ENCODE data around the gene CHST9. TPM values are rescaled to one million over a fixed set of nuclear protein-coding genes. Genes with fewer than 3 reads are reported as not detected.
"Not testable (repeated sequence)": the region's sequence is repeated elsewhere in the genome, so short reads cannot be mapped to it uniquely, and the experiment has no call there.

The CHST9 gene
- total and polyA plus RNA-seq, 9 of the 15 experiments (the other 6 are each of a cell fraction or from before 2014, with no cell fraction given), result not detected

- under 1% methylated on average over 9 of the region's 9 CpGs for WGBS (ENCODE audit: insufficient coverage, low coverage, missing lambda C conversion rate)
- H2AFZ ChIP-seq (ENCODE audit: low read depth, low read length); H3K27me3 ChIP-seq (ENCODE audit: control insufficient read depth in 2 of 2, insufficient read depth in 2 of 2, low read length in 2 of 2); in situ Hi-C loops (cut with MboI); H4K20me1 ChIP-seq (replicated peaks; ENCODE audit: control insufficient read depth, insufficient read depth, low read length); H3K9ac ChIP-seq (ENCODE audit: insufficient read depth in 1 of 2, low read depth in 2 of 2, low read length in 2 of 2); ATAC-seq; H3K79me2 ChIP-seq (ENCODE audit: control insufficient read depth, insufficient read depth, low read length); H3K9me3 ChIP-seq (replicated peaks; ENCODE audit: control insufficient read depth, insufficient read depth, low read depth, low read length); H3K4me1 ChIP-seq (replicated peaks in 1 of 2; ENCODE audit: control insufficient read depth in 2 of 2, insufficient read depth in 2 of 2, low read length in 2 of 2); H3K36me3 ChIP-seq (ENCODE audit: control insufficient read depth, insufficient read depth, low read length); H3K4me2 ChIP-seq (ENCODE audit: insufficient read depth, low read length); H3K4me3 ChIP-seq; POLR2A ChIA-PET; intact Hi-C loops (cut with micrococcal nuclease); BruUV-seq (replicated peaks); CTCF ChIA-PET (ENCODE audit: low intra/inter-chr PET ratio); DNase-seq (ENCODE audit: extremely low read depth in 1 of 4, low spot score in 3 of 4); H3K27ac ChIP-seq (ENCODE audit: extremely low read depth, low read depth, low read length); H3K9me1 ChIP-seq (ENCODE audit: control insufficient read depth, insufficient read depth, low read length); FAIRE-seq: not testable (repeated sequence)
These were observed 91.8 kb downstream of the CHST9 start for GRCh38 chr18:27093290-27093689.

GRCh38 chr18:27081701-27082100, 103.4 kb downstream of the CHST9 start:
- H3K36me3 ChIP-seq (ENCODE audit: control insufficient read depth, insufficient read depth, low read length), result no peaks in the 10 kb centered on the region
- ChIA-PET CTCF (ENCODE audit: low intra/inter-chr PET ratio) (no interaction called here), POLR2A (no interaction called here)
- no TSS peak for BruUV-seq (replicated peaks)
- no peaks in the 10 kb centered on the region for H3K4me1 ChIP-seq (replicated peaks in 1 of 2; ENCODE audit: control insufficient read depth in 2 of 2, insufficient read depth in 2 of 2, low read length in 2 of 2)
- H3K4me3 ChIP-seq, result no peak overlapping the region
- H2AFZ ChIP-seq (ENCODE audit: low read depth, low read length), result no peak overlapping the region
- no peak overlapping the region for H3K9ac ChIP-seq (ENCODE audit: insufficient read depth in 1 of 2, low read depth in 2 of 2, low read length in 2 of 2)
- FAIRE-seq (no peak), DNase-seq (ENCODE audit: extremely low read depth in 1 of 4, low spot score in 3 of 4) (no peak), ATAC-seq (no peak)
- no peaks in the 10 kb centered on the region for H3K9me3 ChIP-seq (replicated peaks; ENCODE audit: control insufficient read depth, insufficient read depth, low read depth, low read length)
- H3K9me1 ChIP-seq (ENCODE audit: control insufficient read depth, insufficient read depth, low read length), result no peaks in the 10 kb centered on the region
- H4K20me1 ChIP-seq (replicated peaks; ENCODE audit: control insufficient read depth, insufficient read depth, low read length), result no peaks in the 10 kb centered on the region
- no peak overlapping the region for H3K27ac ChIP-seq (ENCODE audit: extremely low read depth, low read depth, low read length)
- no peaks in the 10 kb centered on the region for H3K27me3 ChIP-seq (ENCODE audit: control insufficient read depth in 2 of 2, insufficient read depth in 2 of 2, low read length in 2 of 2)
- TF ChIP-seq ETS1 (conservative IDR thresholded peaks at IDR 0.05; ENCODE audit: control insufficient read depth, low read depth, low read length), result no peak
- TF ChIP-seq PPARD (CRISPR knock-in tag; IDR thresholded peaks at IDR 0.05), result no peak
- H3K4me2 ChIP-seq (ENCODE audit: insufficient read depth, low read length), result no peak overlapping the region
- WGBS (ENCODE audit: insufficient coverage, low coverage, missing lambda C conversion rate), result 0% methylated on average over 1 of the region's 1 CpG
- H3K79me2 ChIP-seq (ENCODE audit: control insufficient read depth, insufficient read depth, low read length), result no peaks in the 10 kb centered on the region
- intact Hi-C loops (cut with micrococcal nuclease) (no loop called here), in situ Hi-C loops (cut with MboI) (no loop called here)
